HG03139 (cell line): ENCODE results near the gene CGB2.
"Not testable (repeated sequence)": the region's sequence is repeated elsewhere in the genome, so short reads cannot be mapped to it uniquely, and the experiment has no call there.

ENCODE experiments used
- ATAC-seq: cut with Tn5 transposase; IDR thresholded peaks from one replicate; pipeline ENCODE4 v1.9.1; 2021; ENCODE audit not compliant: unreplicated experiment

The CGB2 gene

DNA sequence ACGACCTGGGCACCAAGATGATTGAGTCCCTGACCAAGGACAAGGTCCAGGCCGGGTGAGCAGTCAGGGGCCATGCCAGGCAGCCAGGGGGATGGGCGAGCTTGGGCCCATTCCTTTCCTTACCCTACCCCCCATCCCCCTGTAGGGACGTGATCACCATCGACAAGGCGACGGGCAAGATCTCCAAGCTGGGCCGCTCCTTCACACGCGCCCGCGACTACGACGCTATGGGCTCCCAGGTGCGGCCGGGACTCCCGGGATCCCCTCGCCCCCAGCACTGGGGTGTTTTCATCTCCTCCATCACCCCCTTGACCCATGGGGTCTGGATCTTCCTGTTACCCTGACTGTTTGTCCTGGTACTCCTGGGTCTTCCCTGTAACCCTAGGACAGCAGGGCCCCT, 21.9 kb upstream of the CGB2 start:
- no peak for ATAC-seq

GRCh38 chr19:49010453-49010852, 21.2 kb upstream of the CGB2 start:
- ATAC-seq: no peak

- no peak for ATAC-seq
Observed at GRCh38 chr19:49011194-49011593, 20.5 kb upstream of the CGB2 start.

DNA sequence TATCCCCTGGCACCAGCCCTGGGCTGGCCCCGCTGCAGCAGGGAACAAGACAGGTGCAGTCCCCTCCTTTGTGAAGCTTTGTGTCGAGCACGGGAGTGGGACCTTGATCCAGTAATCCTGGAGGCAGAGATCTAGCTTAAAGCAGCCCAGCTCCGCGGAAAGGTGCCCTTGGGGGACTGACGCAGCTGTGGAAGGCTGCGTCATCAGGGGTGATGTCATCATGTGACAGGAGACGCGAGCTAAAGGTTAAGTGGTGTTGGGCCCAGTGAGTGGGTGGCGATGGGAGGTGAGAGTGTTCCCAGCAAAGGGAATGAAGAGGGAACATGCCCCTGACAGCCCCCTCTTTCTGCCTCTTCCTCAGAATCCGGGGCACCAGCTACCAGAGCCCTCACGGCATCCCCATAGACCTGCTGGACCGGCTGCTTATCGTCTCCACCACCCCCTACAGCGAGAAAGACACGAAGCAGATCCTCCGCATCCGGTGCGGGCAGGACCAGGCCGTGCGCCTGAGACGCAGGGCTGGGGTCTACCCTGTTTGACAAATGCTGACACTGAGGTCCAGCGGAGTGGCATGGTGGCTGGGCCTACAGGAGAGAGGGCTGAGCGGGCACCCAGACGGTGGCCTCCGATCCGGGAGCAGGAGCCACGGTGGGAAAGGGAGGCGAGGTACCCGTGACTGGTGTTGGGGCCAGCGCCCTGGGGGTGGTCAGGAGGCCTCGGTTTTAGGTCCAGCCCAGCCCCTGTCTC, 17.4 kb upstream of the CGB2 start:
- no peak for ATAC-seq

DNA sequence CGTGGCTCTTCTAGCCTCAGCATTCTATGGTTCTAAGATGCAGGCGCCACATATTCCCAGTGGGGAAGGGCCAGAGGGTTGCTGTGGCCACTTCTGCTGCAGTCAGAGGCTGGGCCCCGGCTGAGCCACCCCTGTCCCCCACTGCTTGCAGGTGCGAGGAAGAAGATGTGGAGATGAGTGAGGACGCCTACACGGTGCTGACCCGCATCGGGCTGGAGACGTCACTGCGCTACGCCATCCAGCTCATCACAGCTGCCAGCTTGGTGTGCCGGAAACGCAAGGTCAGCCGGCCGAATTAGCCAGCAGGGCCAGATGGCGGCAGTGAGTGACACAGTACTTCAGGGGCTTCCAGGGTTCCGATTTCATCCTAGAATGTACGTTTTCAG, 16.8 kb upstream of the CGB2 start:
- no peak for ATAC-seq

- no peak for ATAC-seq
Observed at GRCh38 chr19:49016067-49016839, 15.4 kb upstream of the CGB2 start.

DNA sequence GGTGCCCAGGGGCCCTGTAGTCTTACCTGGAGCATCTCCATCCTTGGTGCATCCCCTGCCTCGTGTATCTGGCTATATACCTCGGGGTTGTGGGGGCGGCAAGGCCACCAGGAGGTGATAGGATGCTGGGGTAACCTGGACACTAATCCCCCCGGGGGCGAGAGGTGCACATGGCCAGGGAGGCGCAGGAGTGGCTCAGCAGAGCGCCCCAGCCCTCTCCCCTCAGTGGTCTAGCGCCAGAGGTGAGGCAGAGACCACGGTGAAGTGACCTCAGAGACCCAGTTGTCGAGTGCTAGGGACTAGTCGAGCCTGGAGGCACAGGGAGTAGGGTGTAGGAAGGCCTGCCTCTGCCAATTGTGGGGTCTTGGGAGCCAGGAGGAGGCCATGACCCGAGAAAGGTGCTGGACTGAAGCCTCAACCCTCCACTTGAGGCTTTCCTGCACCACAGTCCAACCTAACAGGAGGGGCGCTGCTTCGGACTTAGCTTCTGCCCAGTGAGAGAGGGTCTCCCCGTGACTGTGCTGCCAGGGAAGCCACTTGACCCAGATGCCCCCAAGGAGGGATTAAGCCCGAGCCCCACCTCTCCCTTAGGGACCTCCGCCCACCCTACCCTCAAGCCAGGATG, 14.5 kb upstream of the CGB2 start, which contains the start of gene LHB:
LHB (minus strand) TSS at position 51 of the 625 bp plus-strand sequence; CDS start at position 41, 10 bp downstream.
- no peak for ATAC-seq

GRCh38 chr19:49017666-49018351, 13.9 kb upstream of the CGB2 start:
- no peak for ATAC-seq

DNA sequence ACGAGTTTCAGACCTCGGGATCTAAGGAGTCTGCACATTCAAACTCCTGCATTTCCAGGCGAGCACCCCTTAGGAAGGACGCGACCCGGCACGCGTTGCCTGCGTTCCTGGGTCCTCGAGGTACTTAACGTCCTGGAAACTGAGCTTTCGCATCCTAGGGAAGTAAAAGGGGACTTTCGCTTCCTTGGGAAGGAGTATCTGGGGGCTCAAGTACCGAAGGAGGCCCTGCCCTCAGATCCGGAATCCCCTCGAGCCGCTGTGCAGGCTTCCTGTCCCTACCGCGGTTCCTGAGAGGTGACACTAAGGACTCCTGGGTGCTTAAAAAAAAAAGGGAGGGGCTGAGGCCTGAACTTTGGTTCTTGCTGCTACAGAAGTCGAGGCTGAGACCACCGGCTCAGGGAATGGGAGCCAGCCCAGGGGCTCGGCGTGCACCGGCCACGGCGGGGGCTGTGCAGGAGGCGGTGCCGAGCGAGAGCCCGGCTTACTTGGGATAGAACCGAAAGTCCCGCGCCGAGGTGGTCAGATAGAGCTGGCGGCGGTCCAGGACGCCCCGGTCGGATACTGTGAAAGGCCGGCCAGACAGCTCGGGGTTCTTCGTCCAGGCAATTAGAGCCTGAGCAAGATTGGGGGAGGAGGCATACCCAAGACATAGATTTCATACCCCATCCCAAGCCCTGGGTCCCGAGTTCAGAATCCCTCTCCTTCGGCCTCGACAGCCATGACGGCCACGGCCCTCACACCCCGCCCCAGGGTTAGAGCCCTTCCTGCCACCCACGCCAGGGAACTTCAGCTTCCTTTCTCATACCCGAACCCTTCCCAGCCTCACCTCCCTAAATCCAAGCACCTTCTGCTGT, 13.1 kb upstream of the CGB2 start:
- not testable (repeated sequence) for ATAC-seq

DNA sequence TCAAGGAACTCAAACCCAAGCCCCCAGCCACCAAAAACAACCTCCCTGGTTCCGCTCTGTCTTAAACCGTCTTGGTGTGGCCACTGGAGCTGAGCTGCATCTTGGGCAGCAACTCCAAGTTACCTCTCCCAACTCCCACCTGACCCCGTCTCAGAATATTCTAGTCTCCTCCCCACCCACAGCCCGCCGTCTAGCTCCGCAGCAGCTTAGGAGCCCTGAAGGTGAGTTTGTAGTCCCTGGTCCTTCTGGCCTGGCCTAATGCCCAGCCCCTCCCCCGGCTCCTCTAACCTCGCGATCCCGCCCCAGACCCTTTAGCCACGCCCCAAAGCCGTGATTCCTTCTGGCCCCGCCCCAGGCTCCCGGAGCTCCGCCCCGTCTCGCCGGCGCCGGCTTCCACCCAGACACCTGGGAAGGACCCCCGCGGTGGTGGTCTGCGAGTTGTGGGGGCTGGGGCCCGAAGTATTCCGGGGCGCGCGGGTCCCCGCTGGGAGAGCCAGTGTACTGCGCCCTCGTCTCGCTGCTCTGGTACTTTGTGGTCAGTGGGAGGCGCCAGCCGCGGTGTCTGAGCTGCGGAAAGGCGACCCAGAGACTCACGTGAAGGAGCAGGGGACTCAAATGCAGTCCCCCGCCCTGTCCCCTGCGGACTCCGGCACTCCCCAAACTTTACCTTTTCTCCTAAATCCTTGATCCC, 12.3 kb upstream of the CGB2 start:
- ATAC-seq: no peak

GRCh38 chr19:49020342-49020741, 11.3 kb upstream of the CGB2 start:
- no peak for ATAC-seq

DNA sequence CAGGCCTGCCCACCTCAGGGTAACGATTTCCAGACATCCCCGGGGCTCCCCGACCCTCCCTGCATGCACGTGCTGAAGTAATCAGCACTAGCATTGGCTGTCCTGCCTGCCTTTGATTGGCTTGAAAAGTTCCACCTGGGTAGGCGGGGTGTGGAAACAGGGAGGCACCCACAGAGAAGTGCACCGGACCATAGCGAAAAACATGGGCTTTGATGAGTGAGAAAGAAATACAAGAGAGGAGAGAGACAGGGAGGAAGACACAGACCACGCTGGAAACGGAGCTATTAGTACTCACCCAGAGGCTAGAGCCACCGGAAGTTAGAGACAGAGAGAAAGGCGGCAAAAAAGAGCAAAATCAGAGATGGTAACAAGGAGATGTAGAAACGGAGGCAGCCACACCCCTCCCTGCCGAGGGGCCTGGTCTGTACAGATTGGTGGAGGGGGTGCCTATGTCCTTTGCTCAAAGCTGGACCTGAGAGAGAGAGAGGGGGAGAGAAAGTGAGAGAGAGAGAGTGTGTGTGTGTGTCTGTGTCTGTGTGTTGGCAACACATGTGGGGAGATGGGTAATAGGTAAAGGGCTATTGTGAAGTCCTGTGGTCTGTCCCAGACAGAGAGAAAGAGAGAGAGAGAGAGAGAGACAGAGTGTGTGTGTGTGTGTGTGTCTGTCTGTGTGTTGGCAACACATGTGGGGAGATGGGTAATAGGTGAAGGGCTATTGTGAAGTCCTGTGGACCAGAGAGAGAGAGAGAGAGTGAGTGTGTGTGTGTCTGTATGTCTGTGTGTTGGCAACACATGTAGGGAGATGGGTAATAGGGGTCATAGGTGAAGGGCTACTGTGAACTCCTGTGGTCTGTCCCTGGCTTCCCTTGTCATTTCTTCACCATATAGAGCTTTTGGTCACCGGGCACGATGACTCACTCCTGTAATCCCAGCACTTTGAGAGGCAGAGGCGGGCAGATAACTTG, 10.5 kb upstream of the CGB2 start:
- ATAC-seq: no peak

GRCh38 chr19:49022116-49022515, 9.6 kb upstream of the CGB2 start:
- ATAC-seq: no peak

GRCh38 chr19:49024233-49024632, 7.5 kb upstream of the CGB2 start, which contains the start of gene CGB3:
TSS of gene CGB3 (minus strand) at chr19:49024333. CDS start at chr19:49023971, 362 bp downstream.
- not testable (repeated sequence) for ATAC-seq

GRCh38 chr19:49025088-49025487, 6.6 kb upstream of the CGB2 start:
- not testable (repeated sequence) for ATAC-seq

DNA sequence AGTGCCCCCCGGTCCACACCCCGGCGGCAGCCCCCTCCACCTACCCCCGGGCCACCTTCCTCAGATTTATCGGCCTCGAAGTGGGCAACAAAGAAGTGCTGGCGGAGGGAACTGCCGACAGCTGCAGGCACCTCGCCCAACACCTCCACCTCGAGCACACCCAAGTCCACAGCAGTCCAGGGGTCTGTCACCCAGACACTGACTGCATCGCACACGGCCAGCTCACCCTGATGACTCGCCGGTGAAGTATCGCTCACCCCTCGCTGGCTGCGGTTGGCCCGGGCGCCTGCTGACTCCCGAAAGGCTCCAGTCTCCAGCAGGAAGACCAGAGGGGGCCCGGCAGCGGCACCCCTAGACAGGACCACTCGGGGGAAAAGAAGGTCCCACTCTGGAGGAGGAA, 6.1 kb upstream of the CGB2 start:
- not testable (repeated sequence) for ATAC-seq

DNA sequence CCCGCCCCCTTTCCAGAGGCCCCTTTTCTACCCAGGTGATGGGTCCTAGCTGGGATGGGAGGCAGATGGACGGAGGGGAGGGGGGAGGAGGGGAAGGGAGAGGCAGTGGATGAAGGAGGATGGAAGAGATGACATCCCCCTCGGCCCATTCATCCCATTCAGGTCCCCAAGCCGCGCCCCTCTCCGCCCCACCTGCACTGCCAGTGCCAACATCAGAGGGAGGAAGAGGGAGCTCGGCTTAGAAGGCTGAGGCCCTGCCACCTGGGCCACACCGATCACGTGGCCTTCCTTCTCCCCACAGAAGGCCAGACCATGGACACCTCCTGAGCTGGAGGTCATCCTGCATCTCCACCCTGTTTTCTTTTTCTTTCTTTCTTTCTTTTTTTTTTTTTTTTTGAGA, 3.0 kb upstream of the CGB2 start:
- ATAC-seq: not testable (repeated sequence)

- ATAC-seq: not testable (repeated sequence)
Observed at GRCh38 chr19:49029749-49030148, 1.9 kb upstream of the CGB2 start.
